H9 (cell line): ENCODE measurements around the gene TIGD1. TPM values are rescaled to one million over a fixed set of nuclear protein-coding genes. Genes with fewer than 3 reads are reported as not detected.

Experiments used
- DNase-seq: peaks from one replicate; pipeline ENCODE4 v3.0.0-alpha.2; 2017
- H2AFZ ChIP-seq: one replicate; pipeline ENCODE4 v1.6.1; 2013; ENCODE audit warnings: mild to moderate bottlenecking, low read length, control low read depth, moderate library complexity
- H2AK5ac ChIP-seq: 2 replicates; pipeline ENCODE4 v1.6.1; 2013; ENCODE audit warnings: low read length, control low read depth, mixed read lengths; ENCODE audit not compliant: insufficient read length
- H2BK120ac ChIP-seq: one replicate; pipeline ENCODE4 v1.6.1; 2013; ENCODE audit warnings: low read depth, mild to moderate bottlenecking, low read length, control low read depth, inconsistent platforms; ENCODE audit not compliant: poor library complexity, severe bottlenecking
- H2BK12ac ChIP-seq: 2 replicates; pipeline ENCODE4 v1.6.1; 2013; ENCODE audit warnings: low read length, control low read depth, mixed read lengths, low read depth; ENCODE audit not compliant: insufficient read length
- H2BK15ac ChIP-seq: 2 replicates; pipeline ENCODE4 v1.6.1; 2013; ENCODE audit warnings: low read depth, low read length, control low read depth
- H2BK20ac ChIP-seq: one replicate; pipeline ENCODE4 v1.6.1; 2013; ENCODE audit warnings: low read depth, mild to moderate bottlenecking, low read length, control low read depth, inconsistent platforms; ENCODE audit not compliant: poor library complexity, severe bottlenecking
- H2BK5ac ChIP-seq: 2 replicates; pipeline ENCODE4 v1.6.1; 2013; ENCODE audit warnings: low read length, control low read depth, mixed read lengths; ENCODE audit not compliant: insufficient read length
- H3K14ac ChIP-seq: 2 replicates; pipeline ENCODE4 v1.6.1; 2013; ENCODE audit warnings: low read length, control low read depth; ENCODE audit not compliant: insufficient read depth
- H3K18ac ChIP-seq: 2 replicates; pipeline ENCODE4 v1.6.1; 2013; ENCODE audit warnings: low read depth, mild to moderate bottlenecking, mixed read lengths, low read length, control low read depth; ENCODE audit not compliant: insufficient read length
- H3K23ac ChIP-seq: 2 replicates; pipeline ENCODE4 v1.6.1; 2013; ENCODE audit warnings: low read length, control low read depth, mixed read lengths, low read depth; ENCODE audit not compliant: insufficient read length
- H3K23me2 ChIP-seq: 2 replicates; pipeline ENCODE4 v1.6.1; 2013; ENCODE audit warnings: low read depth, mild to moderate bottlenecking, mixed read lengths, low read length, control low read depth; ENCODE audit not compliant: insufficient read length, poor library complexity, severe bottlenecking
- H3K27ac ChIP-seq: 2 replicates; pipeline ENCODE4 v1.5.1; 2013; ENCODE audit warnings: low read length, control low read depth, mixed read lengths, low read depth; ENCODE audit not compliant: insufficient read length
- H3K27me3 ChIP-seq: 2 replicates; pipeline ENCODE4 v1.6.1; 2013; ENCODE audit warnings: low read length, control low read depth, inconsistent platforms; ENCODE audit not compliant: insufficient read depth
- H3K4ac ChIP-seq: 2 replicates; pipeline ENCODE4 v1.6.1; 2013; ENCODE audit warnings: low read depth, mild to moderate bottlenecking, control low read depth, inconsistent platforms, low read length, moderate library complexity
- H3K4me1 ChIP-seq: 2 replicates; pipeline ENCODE4 v1.6.1; 2013; ENCODE audit warnings: low read length, control low read depth, inconsistent platforms; ENCODE audit not compliant: insufficient read depth
- H3K4me2 ChIP-seq: 2 replicates; pipeline ENCODE4 v1.6.1; 2013; ENCODE audit warnings: low read length, control low read depth, mixed read lengths; ENCODE audit not compliant: insufficient read length, insufficient read depth
- H3K56ac ChIP-seq: 2 replicates; pipeline ENCODE4 v1.6.1; 2013; ENCODE audit warnings: low read depth, mild to moderate bottlenecking, mixed read lengths, low read length, control low read depth; ENCODE audit not compliant: insufficient read length
- H3K79me1 ChIP-seq: 2 replicates; pipeline ENCODE4 v1.6.1; 2013; ENCODE audit warnings: low read depth, mild to moderate bottlenecking, moderate library complexity, low read length, control low read depth, inconsistent platforms; ENCODE audit not compliant: insufficient read depth, poor library complexity, severe bottlenecking
- H3K79me2 ChIP-seq: 2 replicates; pipeline ENCODE4 v1.6.1; 2013; ENCODE audit warnings: low read length, control low read depth, inconsistent platforms; ENCODE audit not compliant: insufficient read depth
- H3K9ac ChIP-seq: 2 replicates; pipeline ENCODE4 v1.6.1; 2013; ENCODE audit warnings: low read length, control low read depth, mixed read lengths; ENCODE audit not compliant: insufficient read length; ENCODE audit errors: extremely low read depth
- H3K9me3 ChIP-seq: one replicate; pipeline ENCODE4 v1.6.1; 2013; ENCODE audit warnings: low read depth, low read length, inconsistent platforms; ENCODE audit not compliant: control insufficient read depth
- H3T11ph ChIP-seq: one replicate; pipeline ENCODE4 v1.6.1; 2013; ENCODE audit warnings: mild to moderate bottlenecking, low read length, control low read depth, inconsistent platforms
- H4K20me1 ChIP-seq: one replicate; pipeline ENCODE4 v1.6.1; 2013; ENCODE audit not compliant: control insufficient read depth, insufficient read length, insufficient read depth
- H4K5ac ChIP-seq: 2 replicates; pipeline ENCODE4 v1.6.1; 2013; ENCODE audit warnings: low read depth, mild to moderate bottlenecking, mixed read lengths, low read length, control low read depth; ENCODE audit not compliant: insufficient read length
- H4K8ac ChIP-seq: replicated peaks from 2 replicates; pipeline ENCODE4 v1.6.1; 2013; ENCODE audit warnings: low read length, control low read depth, mixed read lengths, low read depth; ENCODE audit not compliant: insufficient read length
- H4K91ac ChIP-seq: 2 replicates; pipeline ENCODE4 v1.6.1; 2013; ENCODE audit warnings: low read depth, mild to moderate bottlenecking, moderate library complexity, mixed read lengths, low read length, control low read depth; ENCODE audit not compliant: insufficient read length
- H3K27ac Mint-ChIP-seq, 3 experiments: 2 replicates in 2 of 3; 3 replicates in 1 of 3; pipeline ENCODE4 v1.8.0; 2020 to 2021; ENCODE audit warnings: mixed read lengths in 3 of 3, mild to moderate bottlenecking in 1 of 3, moderate library complexity in 1 of 3
- H3K27me3 Mint-ChIP-seq: 2 replicates; pipeline ENCODE4 v1.8.0; 2021; ENCODE audit warnings: low read depth, mild to moderate bottlenecking, moderate library complexity, mixed read lengths
- H3K36me3 Mint-ChIP-seq, 3 experiments: 2 replicates in 2 of 3; 3 replicates in 1 of 3; pipeline ENCODE4 v1.8.0; 2020 to 2021; ENCODE audit warnings: low read depth in 3 of 3, mixed read lengths in 3 of 3; ENCODE audit not compliant: insufficient read depth in 1 of 3
- H3K4me1 Mint-ChIP-seq, 2 experiments: 2 replicates each; pipeline ENCODE4 v1.8.0; 2020; ENCODE audit warnings: mixed read lengths in 2 of 2
- H3K4me3 Mint-ChIP-seq, 2 experiments: 2 replicates in 1 of 2; 3 replicates in 1 of 2; pipeline ENCODE4 v1.8.0; 2020 to 2021; ENCODE audit warnings: mild to moderate bottlenecking in 2 of 2, mixed read lengths in 2 of 2, moderate library complexity in 1 of 2
- H3K9me3 Mint-ChIP-seq, 2 experiments: 2 replicates in 1 of 2; 3 replicates in 1 of 2; pipeline ENCODE4 v1.8.0; 2020; ENCODE audit warnings: mild to moderate bottlenecking in 2 of 2, mixed read lengths in 2 of 2, moderate library complexity in 1 of 2
- CTCF ChIP-seq: fragments of 200-600 bp; sonication (generic); conservative IDR thresholded peaks from 3 replicates; pipeline ENCODE4 v1.8.0; 2021; ENCODE audit warnings: antibody characterized with exemption, mild to moderate bottlenecking
- WGBS: extraction: QIAGEN DNeasy Blood & Tissue Kit; methylation state at CpG from one replicate; pipeline ENCODE4 v1.1.7; 2013; ENCODE audit warnings: missing lambda C conversion rate, low lambda C conversion rate, mixed read lengths; ENCODE audit not compliant: insufficient read length; ENCODE audit errors: extremely low coverage; 5-methylcytosine and 5-hydroxymethylcytosine counted together
- total RNA-seq: library from RNA; stranded (reverse); gene quantifications from 2 replicates; pipeline ENCODE4 v1.2.1, GENCODE V29; 2021

The TIGD1 gene
- total RNA-seq, 1 experiment from 2014 or later, result 6.3 TPM

GRCh38 chr2:232532419-232532818 is 17.9 kb downstream of the TIGD1 start:
- Mint-ChIP-seq H3K4me3 (no peak overlapping the region), H3K9me3 (peaks cover 4 to 8% of the 10 kb centered on the region in 2 experiments; a peak in 4 of 5 replicates), H3K4me1 (peaks cover 13 to 23% of the 10 kb centered on the region in 2 experiments), H3K27me3 (peaks cover 36% of the 10 kb centered on the region), H3K27ac (no peak overlapping the region), H3K36me3 (peaks cover 0 to 3% (median 0%) of the 10 kb centered on the region in 3 experiments; a peak in 1 of 7 replicates)
- Histone ChIP-seq H3K14ac (no peak overlapping the region), H3K4me2 (no peak overlapping the region), H4K20me1 (no peaks in the 10 kb centered on the region), H3K23ac (no peak overlapping the region), H3K4ac (no peak overlapping the region), H3K4me1 (no peaks in the 10 kb centered on the region), H4K5ac (no peak overlapping the region), H2BK12ac (no peak overlapping the region), H3K18ac (no peak overlapping the region), H3K79me2 (no peaks in the 10 kb centered on the region), H2AFZ (no peak overlapping the region), H3K79me1 (no peaks in the 10 kb centered on the region), H3K9ac (no peak overlapping the region), H2BK120ac (no peak overlapping the region), H3K27me3 (no peaks in the 10 kb centered on the region), H2BK15ac (no peak overlapping the region), H2BK20ac (no peak overlapping the region), H3K56ac (no peak overlapping the region), H4K91ac (no peak overlapping the region), H4K8ac (no peak overlapping the region), H3K9me3 (no peaks in the 10 kb centered on the region), H3T11ph (no peak overlapping the region), H3K27ac (no peak overlapping the region), H3K23me2 (no peaks in the 10 kb centered on the region), H2BK5ac (no peak overlapping the region), H2AK5ac (no peak overlapping the region)
- no CpG with 5 or more reads among the region's 9 CpGs for WGBS
- TF ChIP-seq CTCF, result no peak
- DNase-seq, result no peak
